Thyroid gland (tissue), 4 donors: Measurements from ENCODE around the gene FAM156B.

Experiments
- POLR2A ChIP-seq, 2 donors: fragments of 450-650 bp; IDR thresholded peaks; one replicate each; pipeline ENCODE4 v1.6.1; 2017; ENCODE audit warnings: antibody characterized with exemption in 2 of 2, mild to moderate bottlenecking in 2 of 2, moderate library complexity in 1 of 2
- TF ChIP-seq, protein P1 (sequence below), 6 experiments: fragments of 200-600 bp in 3 of 6; fragments of 450-650 bp in 3 of 6; sonication (generic) in 3 of 6; IDR thresholded peaks; one replicate each; pipeline ENCODE4 v1.5.1; 2016 to 2019; ENCODE audit warnings: antibody characterized with exemption in 6 of 6, mild to moderate bottlenecking in 2 of 6, inconsistent platforms in 1 of 6, moderate library complexity in 1 of 6

- TF ChIP-seq, protein P1, sequence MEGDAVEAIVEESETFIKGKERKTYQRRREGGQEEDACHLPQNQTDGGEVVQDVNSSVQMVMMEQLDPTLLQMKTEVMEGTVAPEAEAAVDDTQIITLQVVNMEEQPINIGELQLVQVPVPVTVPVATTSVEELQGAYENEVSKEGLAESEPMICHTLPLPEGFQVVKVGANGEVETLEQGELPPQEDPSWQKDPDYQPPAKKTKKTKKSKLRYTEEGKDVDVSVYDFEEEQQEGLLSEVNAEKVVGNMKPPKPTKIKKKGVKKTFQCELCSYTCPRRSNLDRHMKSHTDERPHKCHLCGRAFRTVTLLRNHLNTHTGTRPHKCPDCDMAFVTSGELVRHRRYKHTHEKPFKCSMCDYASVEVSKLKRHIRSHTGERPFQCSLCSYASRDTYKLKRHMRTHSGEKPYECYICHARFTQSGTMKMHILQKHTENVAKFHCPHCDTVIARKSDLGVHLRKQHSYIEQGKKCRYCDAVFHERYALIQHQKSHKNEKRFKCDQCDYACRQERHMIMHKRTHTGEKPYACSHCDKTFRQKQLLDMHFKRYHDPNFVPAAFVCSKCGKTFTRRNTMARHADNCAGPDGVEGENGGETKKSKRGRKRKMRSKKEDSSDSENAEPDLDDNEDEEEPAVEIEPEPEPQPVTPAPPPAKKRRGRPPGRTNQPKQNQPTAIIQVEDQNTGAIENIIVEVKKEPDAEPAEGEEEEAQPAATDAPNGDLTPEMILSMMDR (IDR thresholded peaks at IDR 0.05), result no peak
- no peak for TF ChIP-seq POLR2A (IDR thresholded peaks at IDR 0.05)
These were observed 37.0 kb downstream of the FAM156B start for GRCh38 chrX:52933976-52934703.
